GM12878 (cell line): ENCODE data around the gene R3HDM2.

Experiments
- CTCF ChIP-seq, 3 experiments: IDR thresholded peaks in 2 of 3; conservative IDR thresholded peaks in 1 of 3; 2 replicates each; pipeline ENCODE4 v1.5.1; 2011; ENCODE audit warnings: low read depth in 3 of 3, low read length in 3 of 3, mild to moderate bottlenecking in 3 of 3, control low read depth in 2 of 3, moderate library complexity in 2 of 3, inconsistent platforms in 1 of 3, mixed read lengths in 1 of 3; ENCODE audit not compliant: control insufficient read depth in 2 of 3, insufficient read depth in 1 of 3; ENCODE audit errors: extremely low read depth in 1 of 3
- EZH2 ChIP-seq: IDR thresholded peaks from 2 replicates; pipeline ENCODE4 v1.6.1; 2012; ENCODE audit warnings: low read depth, mild to moderate bottlenecking, control low read depth, inconsistent platforms, low read length, borderline replicate concordance; ENCODE audit not compliant: control insufficient read depth
- HDAC6 ChIP-seq: fragments of 200-600 bp; sonication (generic); IDR thresholded peaks from one replicate; pipeline ENCODE4 v1.8.0; 2017; ENCODE audit warnings: antibody characterized with exemption; ENCODE audit not compliant: unreplicated experiment
- JUND ChIP-seq: IDR thresholded peaks from 2 replicates; pipeline ENCODE4 v1.6.1; 2012; ENCODE audit warnings: low read depth, mild to moderate bottlenecking, low read length, improper control_type of control experiment, moderate library complexity
- KDM1A ChIP-seq: fragments of 200-600 bp; sonication (generic); IDR thresholded peaks from 2 replicates; pipeline ENCODE4 v1.6.1; 2016; ENCODE audit warnings: borderline replicate concordance
- MAX ChIP-seq: IDR thresholded peaks from 2 replicates; pipeline ENCODE4 v1.6.1; 2012; ENCODE audit warnings: low read depth, low read length, improper control_type of control experiment
- NBN ChIP-seq: fragments of 450-650 bp; IDR thresholded peaks from 2 replicates; pipeline ENCODE4 v1.6.1; 2016
- POLR2AphosphoS5 ChIP-seq: IDR thresholded peaks from 2 replicates; pipeline ENCODE4 v1.6.1; 2011; ENCODE audit warnings: mild to moderate bottlenecking, low read length, inconsistent platforms
- PRDM15 ChIP-seq: fragments of 450-650 bp; formaldehyde crosslinking; IDR thresholded peaks from 2 replicates; pipeline ENCODE4 v1.4.0; 2020; ENCODE audit warnings: mild to moderate bottlenecking, moderate library complexity
- RELA ChIP-seq: fragments of 450-650 bp; IDR thresholded peaks from 2 replicates; pipeline ENCODE4 v1.8.0; 2014; ENCODE audit warnings: borderline replicate concordance; ENCODE audit not compliant: partially characterized antibody
- SIN3A ChIP-seq: IDR thresholded peaks from 2 replicates; pipeline ENCODE4 v1.6.1; 2012; ENCODE audit warnings: low read depth, low read length, improper control_type of control experiment
- TCF12 ChIP-seq: IDR thresholded peaks from 2 replicates; pipeline ENCODE4 v1.6.1; 2011; ENCODE audit warnings: low read depth, mild to moderate bottlenecking, low read length
- USF2 ChIP-seq: IDR thresholded peaks from 2 replicates; pipeline ENCODE4 v1.6.1; 2011; ENCODE audit warnings: low read depth, low read length, improper control_type of control experiment, borderline replicate concordance
- ZZZ3 ChIP-seq: IDR thresholded peaks from 2 replicates; pipeline ENCODE4 v1.6.1; 2011; ENCODE audit warnings: low read depth; ENCODE audit not compliant: control insufficient read depth, insufficient read length

- TF ChIP-seq CTCF (IDR thresholded peaks at IDR 0.05 in 2 of 3, conservative IDR thresholded peaks at IDR 0.05 in 1 of 3; ENCODE audit: control insufficient read depth in 2 of 3, extremely low read depth in 1 of 3, insufficient read depth in 1 of 3, low read depth in 3 of 3, low read length in 3 of 3): no peak
- no peak for TF ChIP-seq MAX
- no peak for TF ChIP-seq NBN
- TF ChIP-seq KDM1A: no peak
- TF ChIP-seq TCF12: no peak
- no peak for TF ChIP-seq ZZZ3
- no peak for TF ChIP-seq RELA
- no peak for TF ChIP-seq SIN3A
- no peak for TF ChIP-seq POLR2AphosphoS5
- no peak for TF ChIP-seq EZH2
- TF ChIP-seq HDAC6: no peak
- TF ChIP-seq PRDM15: no peak
- TF ChIP-seq USF2: no peak
- TF ChIP-seq JUND: no peak
Observed at GRCh38 chr12:57219205-57219992, 211.4 kb downstream of the R3HDM2 start.
